ENCODE results near the gene TRPV3.

Gene TRPV3

GRCh38 chr17:3533752-3534151, 23.9 kb downstream of the TRPV3 start:
- POLR2A ChIA-PET = no interaction called here
- TF ChIP-seq ZNF10 (tag by site-specific recombination; IDR thresholded peaks at IDR 0.05) = no peak
- no peak for TF ChIP-seq ZNF239 (tag by site-specific recombination; IDR thresholded peaks at IDR 0.05)
- no peak for TF ChIP-seq KLF1 (tag by site-specific recombination; IDR thresholded peaks at IDR 0.05)
- no peak for TF ChIP-seq PATZ1 (tag by site-specific recombination; IDR thresholded peaks at IDR 0.05)
- no peak for TF ChIP-seq ZNF654 (tag by site-specific recombination; IDR thresholded peaks at IDR 0.05; ENCODE audit: low read depth)
- TF ChIP-seq ATF2 (tag by site-specific recombination; IDR thresholded peaks at IDR 0.05; ENCODE audit: low read depth) = no peak
- no peak for TF ChIP-seq ZNF521 (tag by site-specific recombination; IDR thresholded peaks at IDR 0.05)
- TF ChIP-seq ZNF549 (tag by site-specific recombination; IDR thresholded peaks at IDR 0.05) = no peak
- no peak for TF ChIP-seq ZNF639 (tag by site-specific recombination; IDR thresholded peaks at IDR 0.05)
- no peak for TF ChIP-seq TCF7L2 (IDR thresholded peaks at IDR 0.05; ENCODE audit: borderline replicate concordance, low read depth, low read length)
- no peak for TF ChIP-seq ZNF624 (tag by site-specific recombination; IDR thresholded peaks at IDR 0.05)
- no peak for TF ChIP-seq ZNF514 (tag by site-specific recombination; IDR thresholded peaks at IDR 0.05)
- no peak for TF ChIP-seq ZIC2 (tag by site-specific recombination; IDR thresholded peaks at IDR 0.05)
- no peak for TF ChIP-seq ZNF157 (tag by site-specific recombination; IDR thresholded peaks at IDR 0.05)
- Histone ChIP-seq H3K4me1 (ENCODE audit: control insufficient read depth, insufficient read depth, low read length) (no peaks in the 10 kb centered on the region), H3K9me3 (ENCODE audit: control insufficient read depth, insufficient read depth, low read depth, low read length) (no peaks in the 10 kb centered on the region), H3K36me3 (ENCODE audit: control insufficient read depth in 2 of 2, insufficient read depth in 1 of 2, low read length in 2 of 2) (no peaks in the 10 kb centered on the region), H3K27ac (ENCODE audit: extremely low read depth, low read depth, low read length) (no peak overlapping the region), H3K4me3 (ENCODE audit: low read depth, low read length) (no peak overlapping the region)
- CTCF ChIA-PET = interaction anchor here (1.0 kb wide), 1 partner anchor 486 kb away, joined by 3 read pairs; no protein-coding TSS in a partner anchor

GRCh38 chr17:3532859-3533142, 24.8 kb downstream of the TRPV3 start:
- Histone ChIP-seq H3K27ac (ENCODE audit: extremely low read depth, low read depth, low read length) (no peak overlapping the region), H3K4me3 (ENCODE audit: low read depth, low read length) (no peak overlapping the region), H3K4me1 (ENCODE audit: control insufficient read depth, insufficient read depth, low read length) (no peaks in the 10 kb centered on the region), H3K9me3 (ENCODE audit: control insufficient read depth, insufficient read depth, low read depth, low read length) (no peaks in the 10 kb centered on the region), H3K36me3 (ENCODE audit: control insufficient read depth in 2 of 2, insufficient read depth in 1 of 2, low read length in 2 of 2) (no peaks in the 10 kb centered on the region)
- TF ChIP-seq ZNF654 (tag by site-specific recombination; IDR thresholded peaks at IDR 0.05; ENCODE audit: low read depth) (no peak), ZSCAN30 (tag by site-specific recombination; IDR thresholded peaks at IDR 0.05) (no peak), ZNF626 (tag by site-specific recombination; IDR thresholded peaks at IDR 0.05) (no peak), REPIN1 (tag by site-specific recombination; IDR thresholded peaks at IDR 0.05; ENCODE audit: low read depth) (no peak), ZNF324 (tag by site-specific recombination; IDR thresholded peaks at IDR 0.05) (no peak)
- ChIA-PET POLR2A (no interaction called here), CTCF (no interaction called here)

GRCh38 chr17:3532106-3532858, 25.3 kb downstream of the TRPV3 start:
- H3K4me1 ChIP-seq (ENCODE audit: control insufficient read depth, insufficient read depth, low read length) = no peaks in the 10 kb centered on the region
- H3K36me3 ChIP-seq (ENCODE audit: control insufficient read depth in 2 of 2, insufficient read depth in 1 of 2, low read length in 2 of 2) = no peaks in the 10 kb centered on the region
- no peak for TF ChIP-seq ZNF10 (tag by site-specific recombination; IDR thresholded peaks at IDR 0.05)
- TF ChIP-seq ZNF660 (tag by site-specific recombination; IDR thresholded peaks at IDR 0.05) = no peak
- no peak for TF ChIP-seq ZBTB20 (tag by site-specific recombination; IDR thresholded peaks at IDR 0.05)
- no peak for TF ChIP-seq MEIS1 (CRISPR knock-in tag; IDR thresholded peaks at IDR 0.05; ENCODE audit: borderline replicate concordance)
- TF ChIP-seq ZNF704 (tag by site-specific recombination; IDR thresholded peaks at IDR 0.05) = no peak
- TF ChIP-seq ZNF350 (tag by site-specific recombination; IDR thresholded peaks at IDR 0.05) = no peak
- TF ChIP-seq ZNF37A (tag by site-specific recombination; IDR thresholded peaks at IDR 0.05) = no peak
- no peak for TF ChIP-seq KLF16 (tag by site-specific recombination; IDR thresholded peaks at IDR 0.05)
- TF ChIP-seq BCL11A (tag by site-specific recombination; IDR thresholded peaks at IDR 0.05; ENCODE audit: low read depth) = no peak
- TF ChIP-seq TCF7L2 (IDR thresholded peaks at IDR 0.05; ENCODE audit: borderline replicate concordance, low read depth, low read length) = no peak
- no peak for TF ChIP-seq ZNF624 (tag by site-specific recombination; IDR thresholded peaks at IDR 0.05)
- no peak for TF ChIP-seq ZNF214 (tag by site-specific recombination; IDR thresholded peaks at IDR 0.05; ENCODE audit: borderline replicate concordance)
- no peak overlapping the region for H3K4me3 ChIP-seq (ENCODE audit: low read depth, low read length)
- H3K9me3 ChIP-seq (ENCODE audit: control insufficient read depth, insufficient read depth, low read depth, low read length) = no peaks in the 10 kb centered on the region
- CTCF ChIA-PET = no interaction called here
- POLR2A ChIA-PET = no interaction called here
- no peak overlapping the region for H3K27ac ChIP-seq (ENCODE audit: extremely low read depth, low read depth, low read length)

Data from HEK293 (cell line).